IMR-90 (cell line): Measurements from ENCODE around the gene RGS14.
"Not testable (repeated sequence)": the region's sequence is repeated elsewhere in the genome, so short reads cannot be mapped to it uniquely, and the experiment has no call there.

Source experiments
- BHLHE40 ChIP-seq: fragments of 150-350 bp; IDR thresholded peaks from 2 replicates; pipeline ENCODE4 v1.6.1; 2016; ENCODE audit warnings: mild to moderate bottlenecking, low read depth, low read length
- CEBPB ChIP-seq: IDR thresholded peaks from 2 replicates; pipeline ENCODE4 v1.6.1; 2012; ENCODE audit warnings: low read depth, low read length, improper control_type of control experiment
- CHD1 ChIP-seq: IDR thresholded peaks from 2 replicates; pipeline ENCODE4 v1.6.1; 2012; ENCODE audit warnings: low read depth, low read length, improper control_type of control experiment
- CTCF ChIP-seq: conservative IDR thresholded peaks from 2 replicates; pipeline ENCODE4 v1.5.1; 2012; ENCODE audit warnings: mild to moderate bottlenecking, low read depth, low read length, improper control_type of control experiment
- ELK1 ChIP-seq: fragments of 150-350 bp; IDR thresholded peaks from 2 replicates; pipeline ENCODE4 v1.6.1; 2016; ENCODE audit warnings: low read depth, mild to moderate bottlenecking, low read length, moderate library complexity, borderline replicate concordance
- FOS ChIP-seq: fragments of 150-350 bp; IDR thresholded peaks from 2 replicates; pipeline ENCODE4 v1.6.1; 2016; ENCODE audit warnings: low read depth, low read length
- MAZ ChIP-seq: IDR thresholded peaks from 2 replicates; pipeline ENCODE4 v1.6.1; 2012; ENCODE audit warnings: low read depth, mild to moderate bottlenecking, low read length, improper control_type of control experiment, moderate library complexity, borderline replicate concordance
- NFE2L2 ChIP-seq: fragments of 150-350 bp; IDR thresholded peaks from 2 replicates; pipeline ENCODE4 v1.6.1; 2016; ENCODE audit warnings: low read depth, mild to moderate bottlenecking, low read length
- POLR2A ChIP-seq: IDR thresholded peaks from 2 replicates; pipeline ENCODE4 v1.6.1; 2012; ENCODE audit warnings: mild to moderate bottlenecking, low read depth, low read length
- RAD21 ChIP-seq: IDR thresholded peaks from 2 replicates; pipeline ENCODE4 v1.6.1; 2012; ENCODE audit warnings: low read length, improper control_type of control experiment
- RCOR1 ChIP-seq: IDR thresholded peaks from 2 replicates; pipeline ENCODE4 v1.6.1; 2012; ENCODE audit warnings: mild to moderate bottlenecking, low read length, improper control_type of control experiment; ENCODE audit not compliant: insufficient replicate concordance
- RFX5 ChIP-seq: IDR thresholded peaks from 2 replicates; pipeline ENCODE4 v1.8.0; 2012; ENCODE audit warnings: low read depth, mild to moderate bottlenecking, low read length, moderate library complexity
- SMC3 ChIP-seq: fragments of 150-350 bp; IDR thresholded peaks from 2 replicates; pipeline ENCODE4 v1.6.1; 2016; ENCODE audit warnings: low read depth, mild to moderate bottlenecking, antibody characterized with exemption, low read length, moderate library complexity
- USF2 ChIP-seq: fragments of 150-350 bp; IDR thresholded peaks from 2 replicates; pipeline ENCODE4 v1.6.1; 2017; ENCODE audit warnings: mild to moderate bottlenecking, antibody characterized with exemption, low read length, low read depth

DNA sequence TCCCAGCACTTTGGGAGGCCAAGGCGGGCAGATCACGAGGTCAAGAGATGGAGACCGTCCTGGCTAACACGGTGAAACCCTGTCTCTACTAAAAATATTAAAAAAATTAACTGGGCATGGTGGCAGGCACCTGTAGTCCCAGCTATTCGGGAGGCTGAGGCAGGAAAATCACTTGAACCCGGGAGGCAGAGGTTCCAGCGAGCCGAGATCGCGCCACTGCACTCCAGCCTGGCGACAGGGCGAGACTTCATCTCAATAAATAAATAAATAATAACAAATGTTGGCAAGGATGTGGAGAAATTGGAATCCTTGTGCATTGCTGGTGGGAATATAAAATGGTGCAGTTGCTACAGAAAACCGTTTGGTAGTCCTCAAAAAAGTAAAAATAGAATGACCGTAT lies 14.7 kb upstream of the RGS14 start:
- not testable (repeated sequence) for TF ChIP-seq BHLHE40, CTCF, POLR2A, USF2, RFX5, CEBPB, RAD21, ELK1, CHD1, SMC3, RCOR1, FOS, NFE2L2, MAZ
